ENCODE measurements around the gene ATP5MC3. TPM values are rescaled to one million over a fixed set of nuclear protein-coding genes. Genes with fewer than 3 reads are reported as not detected.

Gene ATP5MC3
- total and polyA plus RNA-seq, 2 of the 13 experiments (the other 11 are each of a cell fraction or from before 2014, with no cell fraction given): 676 to 1,007 TPM

DNA sequence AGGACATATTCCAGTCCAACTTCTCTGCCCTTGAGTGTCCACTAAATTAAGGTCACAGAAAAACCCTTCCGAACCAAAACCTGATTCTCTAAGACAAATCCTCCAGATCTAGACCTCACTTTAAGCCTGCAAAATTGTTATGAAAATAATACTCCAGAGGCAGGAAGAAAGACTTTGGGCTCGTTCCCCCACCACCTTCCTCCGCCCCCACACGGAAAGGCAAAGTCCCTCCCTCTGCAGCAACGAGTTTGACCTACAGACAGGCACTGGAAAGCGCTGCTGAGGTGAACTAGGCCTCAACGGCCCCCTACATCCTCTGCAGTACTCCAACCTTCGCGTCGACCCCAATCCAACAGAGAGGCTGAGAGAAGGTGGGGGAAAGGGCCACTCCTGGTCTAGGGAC lies 808 bp downstream of the ATP5MC3 start (continued):
- TF ChIP-seq, protein P1, sequence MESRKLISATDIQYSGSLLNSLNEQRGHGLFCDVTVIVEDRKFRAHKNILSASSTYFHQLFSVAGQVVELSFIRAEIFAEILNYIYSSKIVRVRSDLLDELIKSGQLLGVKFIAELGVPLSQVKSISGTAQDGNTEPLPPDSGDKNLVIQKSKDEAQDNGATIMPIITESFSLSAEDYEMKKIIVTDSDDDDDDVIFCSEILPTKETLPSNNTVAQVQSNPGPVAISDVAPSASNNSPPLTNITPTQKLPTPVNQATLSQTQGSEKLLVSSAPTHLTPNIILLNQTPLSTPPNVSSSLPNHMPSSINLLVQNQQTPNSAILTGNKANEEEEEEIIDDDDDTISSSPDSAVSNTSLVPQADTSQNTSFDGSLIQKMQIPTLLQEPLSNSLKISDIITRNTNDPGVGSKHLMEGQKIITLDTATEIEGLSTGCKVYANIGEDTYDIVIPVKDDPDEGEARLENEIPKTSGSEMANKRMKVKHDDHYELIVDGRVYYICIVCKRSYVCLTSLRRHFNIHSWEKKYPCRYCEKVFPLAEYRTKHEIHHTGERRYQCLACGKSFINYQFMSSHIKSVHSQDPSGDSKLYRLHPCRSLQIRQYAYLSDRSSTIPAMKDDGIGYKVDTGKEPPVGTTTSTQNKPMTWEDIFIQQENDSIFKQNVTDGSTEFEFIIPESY (CRISPR knock-in tag; IDR thresholded peaks at IDR 0.05): no peak
- TF ChIP-seq ETV5 (CRISPR knock-in tag; IDR thresholded peaks at IDR 0.05; ENCODE audit: borderline replicate concordance): peak; percentile 54; the same call in 1 of the 2 replicates
- TF ChIP-seq ZNF264 (CRISPR knock-in tag; IDR thresholded peaks at IDR 0.05): no peak
- TF ChIP-seq TCF7 (IDR thresholded peaks at IDR 0.05; ENCODE audit: low read depth): no peak
- no peak for TF ChIP-seq SP1 (IDR thresholded peaks at IDR 0.05)
- TF ChIP-seq SP1 (CRISPR knock-in tag; IDR thresholded peaks at IDR 0.05): no peak; the same call in 1 of the 2 replicates
- TF ChIP-seq, protein P2, sequence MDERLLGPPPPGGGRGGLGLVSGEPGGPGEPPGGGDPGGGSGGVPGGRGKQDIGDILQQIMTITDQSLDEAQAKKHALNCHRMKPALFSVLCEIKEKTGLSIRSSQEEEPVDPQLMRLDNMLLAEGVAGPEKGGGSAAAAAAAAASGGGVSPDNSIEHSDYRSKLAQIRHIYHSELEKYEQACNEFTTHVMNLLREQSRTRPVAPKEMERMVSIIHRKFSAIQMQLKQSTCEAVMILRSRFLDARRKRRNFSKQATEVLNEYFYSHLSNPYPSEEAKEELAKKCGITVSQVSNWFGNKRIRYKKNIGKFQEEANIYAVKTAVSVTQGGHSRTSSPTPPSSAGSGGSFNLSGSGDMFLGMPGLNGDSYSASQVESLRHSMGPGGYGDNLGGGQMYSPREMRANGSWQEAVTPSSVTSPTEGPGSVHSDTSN (CRISPR knock-in tag; IDR thresholded peaks at IDR 0.05): no peak
- no peak for TF ChIP-seq SRSF4 (IDR thresholded peaks at IDR 0.05; ENCODE audit: low read depth, low read length, poor library complexity, severe bottlenecking)
- no peak for TF ChIP-seq EP300 (IDR thresholded peaks at IDR 0.05; ENCODE audit: low read depth in 2 of 2, low read length in 2 of 2)
- TF ChIP-seq EP300 (CRISPR knock-in tag; IDR thresholded peaks at IDR 0.05; ENCODE audit: borderline replicate concordance): peak; percentile 44; the same call in 1 of the 2 replicates
- peak; percentile 31; the same call in 1 of the 2 replicates for TF ChIP-seq SP5 (CRISPR knock-in tag; IDR thresholded peaks at IDR 0.05; ENCODE audit: borderline replicate concordance, low read depth)
- TF ChIP-seq MXD4 (CRISPR knock-in tag; IDR thresholded peaks at IDR 0.05): no peak
- TF ChIP-seq, protein P3, sequence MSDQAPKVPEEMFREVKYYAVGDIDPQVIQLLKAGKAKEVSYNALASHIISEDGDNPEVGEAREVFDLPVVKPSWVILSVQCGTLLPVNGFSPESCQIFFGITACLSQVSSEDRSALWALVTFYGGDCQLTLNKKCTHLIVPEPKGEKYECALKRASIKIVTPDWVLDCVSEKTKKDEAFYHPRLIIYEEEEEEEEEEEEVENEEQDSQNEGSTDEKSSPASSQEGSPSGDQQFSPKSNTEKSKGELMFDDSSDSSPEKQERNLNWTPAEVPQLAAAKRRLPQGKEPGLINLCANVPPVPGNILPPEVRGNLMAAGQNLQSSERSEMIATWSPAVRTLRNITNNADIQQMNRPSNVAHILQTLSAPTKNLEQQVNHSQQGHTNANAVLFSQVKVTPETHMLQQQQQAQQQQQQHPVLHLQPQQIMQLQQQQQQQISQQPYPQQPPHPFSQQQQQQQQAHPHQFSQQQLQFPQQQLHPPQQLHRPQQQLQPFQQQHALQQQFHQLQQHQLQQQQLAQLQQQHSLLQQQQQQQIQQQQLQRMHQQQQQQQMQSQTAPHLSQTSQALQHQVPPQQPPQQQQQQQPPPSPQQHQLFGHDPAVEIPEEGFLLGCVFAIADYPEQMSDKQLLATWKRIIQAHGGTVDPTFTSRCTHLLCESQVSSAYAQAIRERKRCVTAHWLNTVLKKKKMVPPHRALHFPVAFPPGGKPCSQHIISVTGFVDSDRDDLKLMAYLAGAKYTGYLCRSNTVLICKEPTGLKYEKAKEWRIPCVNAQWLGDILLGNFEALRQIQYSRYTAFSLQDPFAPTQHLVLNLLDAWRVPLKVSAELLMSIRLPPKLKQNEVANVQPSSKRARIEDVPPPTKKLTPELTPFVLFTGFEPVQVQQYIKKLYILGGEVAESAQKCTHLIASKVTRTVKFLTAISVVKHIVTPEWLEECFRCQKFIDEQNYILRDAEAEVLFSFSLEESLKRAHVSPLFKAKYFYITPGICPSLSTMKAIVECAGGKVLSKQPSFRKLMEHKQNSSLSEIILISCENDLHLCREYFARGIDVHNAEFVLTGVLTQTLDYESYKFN (CRISPR knock-in tag; conservative IDR thresholded peaks at IDR 0.05): peak; percentile 60
- peak; percentile 17; the same call in 1 of the 2 replicates for TF ChIP-seq ZNF333 (CRISPR knock-in tag; IDR thresholded peaks at IDR 0.05; ENCODE audit: borderline replicate concordance)
- 0 out of 2 replicates have a peak, but pooled peaks have one; percentile 6 for TF ChIP-seq ZMYM3 (CRISPR knock-in tag; IDR thresholded peaks at IDR 0.05)
- 0 out of 2 replicates have a peak, but pooled peaks have one; percentile 30 for TF ChIP-seq GFI1 (CRISPR knock-in tag; IDR thresholded peaks at IDR 0.05; ENCODE audit: borderline replicate concordance)
- TF ChIP-seq, protein P4, sequence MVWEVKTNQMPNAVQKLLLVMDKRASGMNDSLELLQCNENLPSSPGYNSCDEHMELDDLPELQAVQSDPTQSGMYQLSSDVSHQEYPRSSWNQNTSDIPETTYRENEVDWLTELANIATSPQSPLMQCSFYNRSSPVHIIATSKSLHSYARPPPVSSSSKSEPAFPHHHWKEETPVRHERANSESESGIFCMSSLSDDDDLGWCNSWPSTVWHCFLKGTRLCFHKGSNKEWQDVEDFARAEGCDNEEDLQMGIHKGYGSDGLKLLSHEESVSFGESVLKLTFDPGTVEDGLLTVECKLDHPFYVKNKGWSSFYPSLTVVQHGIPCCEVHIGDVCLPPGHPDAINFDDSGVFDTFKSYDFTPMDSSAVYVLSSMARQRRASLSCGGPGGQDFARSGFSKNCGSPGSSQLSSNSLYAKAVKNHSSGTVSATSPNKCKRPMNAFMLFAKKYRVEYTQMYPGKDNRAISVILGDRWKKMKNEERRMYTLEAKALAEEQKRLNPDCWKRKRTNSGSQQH (CRISPR knock-in tag; IDR thresholded peaks at IDR 0.05; ENCODE audit: low read depth): 0 out of 2 replicates have a peak, but pooled peaks have one; percentile 30
- TF ChIP-seq ZNF589 (CRISPR knock-in tag; conservative IDR thresholded peaks at IDR 0.05): no peak
- TF ChIP-seq ZNF367 (CRISPR knock-in tag; IDR thresholded peaks at IDR 0.05; ENCODE audit: borderline replicate concordance): no peak
- TF ChIP-seq HOXD1 (CRISPR knock-in tag; IDR thresholded peaks at IDR 0.05): no peak
